Activated CD4-positive, alpha-beta memory T cell treated with anti-CD3 and anti-CD28 coated beads, Interleukin-2, amount 10 ng/mL, durations not matched to agents 7 days and 5 days (primary cell): Measurements from ENCODE around the gene AFG1L. TPM values are rescaled to one million over a fixed set of nuclear protein-coding genes. Genes with fewer than 3 reads are reported as not detected.
"Not testable (repeated sequence)": the region's sequence is repeated elsewhere in the genome, so short reads cannot be mapped to it uniquely, and the experiment has no call there.

Source experiments
- CTCF ChIA-PET: fragments of 350-600 bp; sonication (Branson Sonifier 250); formaldehyde crosslinking; loops from one replicate; lab custom pipeline; 2021; ENCODE audit warnings: antibody characterized with exemption, inconsistent platforms; lab: Charles Lee
- POLR2A ChIA-PET: fragments of 350-600 bp; sonication (Branson Sonifier 250); formaldehyde crosslinking; loops from one replicate; lab custom pipeline; 2021; ENCODE audit warnings: antibody characterized with exemption; lab: Charles Lee
- DNase-seq: peaks from one replicate; pipeline ENCODE4 v3.0.0-alpha.2; 2020
- H3K27ac Mint-ChIP-seq: one replicate; pipeline ENCODE4 v1.8.0; 2021; ENCODE audit warnings: mild to moderate bottlenecking, mixed read lengths
- H3K27me3 Mint-ChIP-seq: one replicate; pipeline ENCODE4 v1.8.0; 2021; ENCODE audit warnings: mixed read lengths
- H3K36me3 Mint-ChIP-seq: one replicate; pipeline ENCODE4 v1.8.0; 2021; ENCODE audit warnings: low read depth, mixed read lengths
- H3K4me1 Mint-ChIP-seq: one replicate; pipeline ENCODE4 v1.8.0; 2021; ENCODE audit warnings: mixed read lengths
- H3K4me3 Mint-ChIP-seq: one replicate; pipeline ENCODE4 v1.8.0; 2021; ENCODE audit warnings: mild to moderate bottlenecking, mixed read lengths
- H3K9me3 Mint-ChIP-seq: one replicate; pipeline ENCODE4 v1.8.0; 2021; ENCODE audit warnings: mixed read lengths
- total RNA-seq, 2 experiments: library from RNA; stranded (reverse); gene quantifications; one replicate each; pipeline ENCODE4 v1.2.3, GENCODE V29; 2021

AFG1L gene
- total RNA-seq, 2 experiments from 2014 or later, result 4.5 to 4.7 TPM

GRCh38 chr6:108293527-108294296 is 1.1 kb upstream of the AFG1L start:
- peaks cover 29% of the 10 kb centered on the region for H3K4me1 Mint-ChIP-seq
- ChIA-PET CTCF (interaction anchor here (1.8 kb wide), 1 partner anchor 33 kb away, joined by 7 read pairs; the partner anchor contains the start of gene SNX3), POLR2A (interaction anchor here (0.7 to 4.5 kb wide), 6 partner anchors 10 to 56 kb away, joined by 3 to 66 read pairs (median 7); partner anchors contain the start of gene SNX3)
- DNase-seq, result no peak
- H3K4me3 Mint-ChIP-seq, result peak overlapping the region; percentile 93
- peaks cover 4% of the 10 kb centered on the region for H3K36me3 Mint-ChIP-seq
- no peaks in the 10 kb centered on the region for H3K27me3 Mint-ChIP-seq
- H3K9me3 Mint-ChIP-seq, result no peaks in the 10 kb centered on the region
- H3K27ac Mint-ChIP-seq, result peak overlapping the region; percentile 97

- H3K27ac Mint-ChIP-seq, result peak overlapping the region; percentile 97
- ChIA-PET CTCF (interaction anchor here (1.5 to 1.8 kb wide), 2 partner anchors 10 to 33 kb away, joined by 5 to 7 read pairs; partner anchors contain the start of gene SNX3), POLR2A (interaction anchor here (0.7 to 4.5 kb wide), 8 partner anchors 9 to 126 kb away, joined by 3 to 66 read pairs (median 4); partner anchors contain the start of gene SNX3)
These were observed 542 bp upstream of the AFG1L start for GRCh38 chr6:108294297-108294726.

GRCh38 chr6:108295676-108296075 is 822 bp downstream of the AFG1L start:
- Mint-ChIP-seq H3K36me3 (peaks cover 4% of the 10 kb centered on the region), H3K4me3 (peak overlapping the region; percentile 93), H3K4me1 (peaks cover 25% of the 10 kb centered on the region), H3K27me3 (no peaks in the 10 kb centered on the region), H3K9me3 (no peaks in the 10 kb centered on the region), H3K27ac (peak overlapping the region; percentile 97)
- ChIA-PET POLR2A (interaction anchor here (0.6 to 4.5 kb wide), 16 partner anchors 8 to 1087 kb away, joined by 3 to 66 read pairs (median 3); partner anchors contain the start of genes ARMC2, CD164, PDSS2 and SNX3), CTCF (interaction anchor here (1.2 to 1.8 kb wide), 3 partner anchors 9 to 196 kb away, joined by 3 to 7 read pairs (median 5); partner anchors contain the start of gene SNX3)
- DNase-seq, result no peak

More at GRCh38 chr6:108294297-108294726, 542 bp upstream of the AFG1L start:
- Mint-ChIP-seq H3K4me1 (peaks cover 26% of the 10 kb centered on the region), H3K27me3 (no peaks in the 10 kb centered on the region), H3K9me3 (no peaks in the 10 kb centered on the region), H3K4me3 (peak overlapping the region; percentile 93), H3K36me3 (peaks cover 4% of the 10 kb centered on the region)
- DNase-seq, result no peak

- CTCF ChIA-PET, result no interaction called here
- Mint-ChIP-seq H3K27ac (no peak overlapping the region), H3K36me3 (peaks cover 3% of the 10 kb centered on the region), H3K9me3 (no peaks in the 10 kb centered on the region), H3K4me3 (no peak overlapping the region), H3K4me1 (peaks cover 12% of the 10 kb centered on the region), H3K27me3 (no peaks in the 10 kb centered on the region)
- POLR2A ChIA-PET, result no interaction called here
- no peak for DNase-seq
These were observed 7.5 kb downstream of the AFG1L start for GRCh38 chr6:108302386-108302785.

GRCh38 chr6:108304646-108305045 is 9.8 kb downstream of the AFG1L start:
- ChIA-PET CTCF (interaction anchor here (1.0 kb wide), 1 partner anchor 10 kb away, joined by 5 read pairs; the partner anchor contains the start of gene AFG1L), POLR2A (interaction anchor here (1.5 kb wide), 1 partner anchor 10 kb away, joined by 3 read pairs; no protein-coding TSS in a partner anchor)
- no peaks in the 10 kb centered on the region for H3K27me3 Mint-ChIP-seq
- no peak overlapping the region for H3K4me3 Mint-ChIP-seq
- H3K36me3 Mint-ChIP-seq, result peaks cover 3% of the 10 kb centered on the region
- H3K27ac Mint-ChIP-seq, result no peak overlapping the region
- peaks cover 8% of the 10 kb centered on the region for H3K4me1 Mint-ChIP-seq
- DNase-seq, result no peak
- H3K9me3 Mint-ChIP-seq, result no peaks in the 10 kb centered on the region

GRCh38 chr6:108308641-108309040 is 13.8 kb downstream of the AFG1L start:
- H3K27me3 Mint-ChIP-seq, H3K9me3 Mint-ChIP-seq, H3K36me3 Mint-ChIP-seq, H3K4me3 Mint-ChIP-seq: not testable (repeated sequence)
- ChIA-PET CTCF (interaction anchor here (0.8 to 1.0 kb wide), 2 partner anchors 58 to 89 kb away, joined by 3 to 4 read pairs; no protein-coding TSS in a partner anchor), POLR2A (interaction anchor here (1.2 to 3.0 kb wide), 5 partner anchors 10 to 53 kb away, joined by 4 to 31 read pairs (median 9); partner anchors contain the start of genes AFG1L and SNX3)
- peak; percentile 47 for DNase-seq
- Mint-ChIP-seq H3K4me1 (peaks cover 11% of the 10 kb centered on the region), H3K27ac (peak overlapping the region; percentile 35)

GRCh38 chr6:108309844-108310243 is 15.0 kb downstream of the AFG1L start:
- H3K9me3 Mint-ChIP-seq, result no peaks in the 10 kb centered on the region
- no peaks in the 10 kb centered on the region for H3K27me3 Mint-ChIP-seq
- ChIA-PET CTCF (no interaction called here), POLR2A (interaction anchor here (0.6 to 3.0 kb wide), 4 partner anchors 11 to 89 kb away, joined by 3 to 31 read pairs (median 8); partner anchors contain the start of gene AFG1L)
- peaks cover 11% of the 10 kb centered on the region for H3K4me1 Mint-ChIP-seq
- no peak for DNase-seq
- H3K36me3 Mint-ChIP-seq, result no peaks in the 10 kb centered on the region
- no peak overlapping the region for H3K27ac Mint-ChIP-seq
- no peak overlapping the region for H3K4me3 Mint-ChIP-seq

- ChIA-PET CTCF (no interaction called here), POLR2A (interaction anchor here (1.3 kb wide), 1 partner anchor 52 kb away, joined by 3 read pairs; the partner anchor contains the start of gene SNX3)
- DNase-seq, result no peak
- Mint-ChIP-seq H3K9me3 (no peaks in the 10 kb centered on the region), H3K36me3 (no peaks in the 10 kb centered on the region), H3K4me1 (peaks cover 11% of the 10 kb centered on the region), H3K4me3 (no peak overlapping the region), H3K27ac (no peak overlapping the region), H3K27me3 (no peaks in the 10 kb centered on the region)
These were observed 17.8 kb downstream of the AFG1L start for GRCh38 chr6:108312605-108313004.

GRCh38 chr6:108321253-108321747 is 26.4 kb downstream of the AFG1L start:
- CTCF ChIA-PET, result no interaction called here
- Mint-ChIP-seq H3K4me3 (no peak overlapping the region), H3K9me3 (no peaks in the 10 kb centered on the region), H3K27ac (no peak overlapping the region), H3K36me3 (peaks cover 2% of the 10 kb centered on the region), H3K4me1 (no peaks in the 10 kb centered on the region), H3K27me3 (no peaks in the 10 kb centered on the region)
- no peak for DNase-seq
- POLR2A ChIA-PET, result no interaction called here

GRCh38 chr6:108322728-108323127 is 27.9 kb downstream of the AFG1L start:
- Mint-ChIP-seq H3K4me1 (no peaks in the 10 kb centered on the region), H3K27ac (no peak overlapping the region)
- POLR2A ChIA-PET, result no interaction called here

GRCh38 chr6:108323710-108324466 is 29.0 kb downstream of the AFG1L start:
- Mint-ChIP-seq H3K4me1 (no peaks in the 10 kb centered on the region), H3K27ac (no peak overlapping the region), H3K9me3 (no peaks in the 10 kb centered on the region), H3K4me3 (no peak overlapping the region), H3K27me3 (no peaks in the 10 kb centered on the region), H3K36me3 (peaks cover 2% of the 10 kb centered on the region)
- ChIA-PET POLR2A (no interaction called here), CTCF (interaction anchor here (0.6 kb wide), 1 partner anchor 98 kb away, joined by 3 read pairs; no protein-coding TSS in a partner anchor)
- DNase-seq, result no peak

More at GRCh38 chr6:108322728-108323127, 27.9 kb downstream of the AFG1L start:
- CTCF ChIA-PET, result no interaction called here
- no peaks in the 10 kb centered on the region for H3K9me3 Mint-ChIP-seq
- H3K4me3 Mint-ChIP-seq, result no peak overlapping the region
- H3K36me3 Mint-ChIP-seq, result peaks cover 2% of the 10 kb centered on the region
- no peak for DNase-seq
- H3K27me3 Mint-ChIP-seq, result no peaks in the 10 kb centered on the region

- POLR2A ChIA-PET, H3K27me3 Mint-ChIP-seq, H3K9me3 Mint-ChIP-seq, H3K27ac Mint-ChIP-seq, H3K36me3 Mint-ChIP-seq, H3K4me1 Mint-ChIP-seq, DNase-seq, CTCF ChIA-PET, H3K4me3 Mint-ChIP-seq: not testable (repeated sequence)
These were observed 35.4 kb downstream of the AFG1L start for GRCh38 chr6:108330221-108330785.
